H1 (cell line): ENCODE measurements around the gene MUC2. TPM values are rescaled to one million over a fixed set of nuclear protein-coding genes. Genes with fewer than 3 reads are reported as not detected.

Experiments
- CTCF ChIA-PET: fragments of 300-600 bp; sonication (Branson Sonifier 250); formaldehyde crosslinking; loops from one replicate; lab custom pipeline; 2021; ENCODE audit not compliant: partially characterized antibody; lab: Charles Lee
- POLR2A ChIA-PET: fragments of 300-600 bp; sonication (Branson Sonifier 250); formaldehyde crosslinking; loops from one replicate; lab custom pipeline; 2021; ENCODE audit warnings: inconsistent platforms; ENCODE audit not compliant: partially characterized antibody; lab: Charles Lee
- DNase-seq, 2 experiments: peaks; one replicate each; pipeline versions ENCODE4 v3.0.0 to v3.0.0-alpha.2; 2010 to 2022; ENCODE audit warnings: low spot score in 2 of 2, low read depth in 1 of 2, mixed read lengths in 1 of 2
- FAIRE-seq: peaks from 2 replicates; lab custom pipeline; 2011; peaks lifted over from hg19 to GRCh38; lab: Jason Lieb, UNC
- H2AFZ ChIP-seq: 2 replicates; pipeline ENCODE4 v1.8.1; 2012; ENCODE audit warnings: low read length, inconsistent platforms
- H2AK5ac ChIP-seq: 2 replicates; pipeline ENCODE4 v1.6.1; 2013; ENCODE audit warnings: low read depth, low read length
- H2BK120ac ChIP-seq: replicated peaks from 2 replicates; pipeline ENCODE3; 2013; ENCODE audit warnings: low read depth, low read length, inconsistent platforms
- H2BK12ac ChIP-seq: 2 replicates; pipeline ENCODE4 v1.6.1; 2013; ENCODE audit warnings: low read depth, low read length
- H2BK15ac ChIP-seq: 2 replicates; pipeline ENCODE4 v1.6.1; 2013; ENCODE audit warnings: low read length
- H2BK20ac ChIP-seq: 2 replicates; pipeline ENCODE4 v1.6.1; 2013; ENCODE audit warnings: low read length
- H2BK5ac ChIP-seq: 2 replicates; pipeline ENCODE4 v1.6.1; 2013; ENCODE audit warnings: low read depth, low read length
- H3K14ac ChIP-seq: 2 replicates; pipeline ENCODE4 v1.6.1; 2013; ENCODE audit warnings: inconsistent platforms; ENCODE audit not compliant: insufficient read length
- H3K18ac ChIP-seq: 2 replicates; pipeline ENCODE4 v1.6.1; 2013; ENCODE audit warnings: low read length; ENCODE audit errors: extremely low read depth
- H3K23ac ChIP-seq: 2 replicates; pipeline ENCODE4 v1.6.1; 2013; ENCODE audit warnings: inconsistent platforms; ENCODE audit not compliant: insufficient read length
- H3K23me2 ChIP-seq: 2 replicates; pipeline ENCODE4 v1.6.1; 2013; ENCODE audit warnings: low read depth, low read length
- H3K27ac ChIP-seq: 2 replicates; pipeline ENCODE4 v1.6.1; 2011; ENCODE audit warnings: low read depth, low read length, inconsistent platforms
- H3K27me3 ChIP-seq, 4 experiments: replicated peaks in 1 of 4; 1 replicate in 1 of 4; 2 replicates in 3 of 4; pipeline versions ENCODE4 v1.6.1 to v1.8.1; 2011 to 2013; ENCODE audit warnings: low read length in 3 of 4, mild to moderate bottlenecking in 3 of 4, inconsistent platforms in 2 of 4, mixed read lengths in 2 of 4, moderate library complexity in 1 of 4; ENCODE audit not compliant: control insufficient read depth in 3 of 4, insufficient read depth in 3 of 4; ENCODE audit errors: extremely low read depth in 1 of 4
- H3K36me3 ChIP-seq, 4 experiments: 2 replicates each; pipeline versions ENCODE4 v1.6.1 to v1.8.1; 2011 to 2013; ENCODE audit warnings: mild to moderate bottlenecking in 4 of 4, low read length in 3 of 4, moderate library complexity in 2 of 4, control low read depth in 1 of 4, inconsistent platforms in 1 of 4; ENCODE audit not compliant: insufficient read depth in 4 of 4, control insufficient read depth in 2 of 4
- H3K4ac ChIP-seq: replicated peaks from 2 replicates; pipeline ENCODE3; 2013; ENCODE audit warnings: low read length, low read depth, mixed read lengths, inconsistent platforms; ENCODE audit not compliant: insufficient read length
- H3K4me1 ChIP-seq, 4 experiments: replicated peaks in 1 of 4; 1 replicate in 1 of 4; 2 replicates in 3 of 4; pipeline versions ENCODE4 v1.6.1 to v1.8.1; 2011 to 2013; ENCODE audit warnings: low read length in 3 of 4, inconsistent platforms in 2 of 4, mixed read lengths in 1 of 4; ENCODE audit not compliant: insufficient read depth in 4 of 4, control insufficient read depth in 3 of 4
- H3K4me2 ChIP-seq, 2 experiments: 2 replicates each; pipeline versions ENCODE4 v1.6.1 to v1.8.1; 2011 to 2013; ENCODE audit warnings: low read depth in 2 of 2, low read length in 2 of 2, control low read depth in 1 of 2, inconsistent platforms in 1 of 2, mild to moderate bottlenecking in 1 of 2; ENCODE audit not compliant: insufficient read depth in 1 of 2
- H3K4me3 ChIP-seq, 4 experiments: fragments of 200-600, 300-600 bp in 1 of 4; sonication (generic), shearing (Covaris generic), sonication (Bioruptor Twin) in 1 of 4; 2 replicates each; pipeline versions ENCODE4 v1.5.1 to v1.8.1; 2011 to 2016; ENCODE audit warnings: low read length in 4 of 4, low read depth in 3 of 4, control low read depth in 2 of 4, inconsistent platforms in 2 of 4, mild to moderate bottlenecking in 2 of 4, mixed read lengths in 1 of 4, moderate library complexity in 1 of 4; ENCODE audit not compliant: insufficient read depth in 2 of 4; ENCODE audit errors: extremely low read depth in 1 of 4
- H3K56ac ChIP-seq: replicated peaks from 2 replicates; pipeline ENCODE3; 2013; ENCODE audit warnings: low read depth, mild to moderate bottlenecking, mixed read lengths, low read length, inconsistent platforms; ENCODE audit not compliant: insufficient read length
- H3K79me1 ChIP-seq: 2 replicates; pipeline ENCODE4 v1.6.1; 2013; ENCODE audit warnings: low read depth, low read length, control low read depth
- H3K79me2 ChIP-seq, 2 experiments: 2 replicates each; pipeline versions ENCODE4 v1.6.1 to v1.8.1; 2012 to 2013; ENCODE audit warnings: low read length in 2 of 2, mild to moderate bottlenecking in 2 of 2, inconsistent platforms in 1 of 2; ENCODE audit not compliant: insufficient read depth in 2 of 2, control insufficient read depth in 1 of 2
- H3K9ac ChIP-seq, 4 experiments: replicated peaks in 1 of 4; 1 replicate in 1 of 4; 2 replicates in 3 of 4; pipeline versions ENCODE4 v1.6.1 to v1.8.1; 2011 to 2013; ENCODE audit warnings: low read depth in 3 of 4, low read length in 3 of 4, control low read depth in 2 of 4, mild to moderate bottlenecking in 2 of 4, moderate library complexity in 2 of 4, inconsistent platforms in 1 of 4; ENCODE audit errors: extremely low read depth in 1 of 4
- H3K9me3 ChIP-seq, 2 experiments: 2 replicates each; pipeline versions ENCODE4 v1.6.1 to v1.8.1; 2012 to 2013; ENCODE audit warnings: mild to moderate bottlenecking in 2 of 2, moderate library complexity in 2 of 2, control low read depth in 1 of 2, inconsistent platforms in 1 of 2, low read depth in 1 of 2, low read length in 1 of 2, mixed read lengths in 1 of 2; ENCODE audit not compliant: insufficient read depth in 2 of 2
- H4K20me1 ChIP-seq, 2 experiments: replicated peaks in 1 of 2; 2 replicates each; pipeline versions ENCODE3 to v1.8.1; 2011 to 2013; ENCODE audit warnings: inconsistent platforms in 2 of 2, low read length in 2 of 2, mild to moderate bottlenecking in 1 of 2; ENCODE audit not compliant: insufficient read depth in 2 of 2, control insufficient read depth in 1 of 2
- H4K5ac ChIP-seq: 2 replicates; pipeline ENCODE4 v1.6.1; 2013; ENCODE audit warnings: low read length, low read depth, mixed read lengths, inconsistent platforms; ENCODE audit not compliant: insufficient read length
- H4K8ac ChIP-seq: 2 replicates; pipeline ENCODE4 v1.8.0; 2013; ENCODE audit warnings: mild to moderate bottlenecking, moderate library complexity, low read length, inconsistent platforms; ENCODE audit not compliant: insufficient read depth; ENCODE audit errors: extremely low read depth
- H4K91ac ChIP-seq: replicated peaks from 2 replicates; pipeline ENCODE3; 2013; ENCODE audit warnings: low read length, mixed read lengths, inconsistent platforms; ENCODE audit not compliant: insufficient read length
- ASH2L ChIP-seq: fragments of 200-600, 300-600 bp; sonication (generic); IDR thresholded peaks from one replicate; pipeline ENCODE4 v1.7.1; 2017; ENCODE audit warnings: low read length
- CHD1 ChIP-seq: IDR thresholded peaks from 2 replicates; pipeline ENCODE4 v1.6.1; 2012; ENCODE audit warnings: low read depth, low read length, improper control_type of control experiment
- GABPA ChIP-seq: IDR thresholded peaks from 2 replicates; pipeline ENCODE4 v1.6.1; 2011; ENCODE audit warnings: mild to moderate bottlenecking, low read length, moderate library complexity, borderline replicate concordance; ENCODE audit not compliant: insufficient read depth
- MAFK ChIP-seq: IDR thresholded peaks from 2 replicates; pipeline ENCODE4 v1.6.1; 2012; ENCODE audit warnings: low read depth, mild to moderate bottlenecking, improper control_type of control experiment, low read length
- PHF8 ChIP-seq: fragments of 200-600 bp; sonication (generic); conservative IDR thresholded peaks from 2 replicates; pipeline ENCODE4 v1.7.1; 2012; ENCODE audit warnings: low read depth, mild to moderate bottlenecking, inconsistent platforms, low read length, moderate library complexity
- POU5F1 ChIP-seq: IDR thresholded peaks from 2 replicates; pipeline ENCODE4 v1.6.1; 2011; ENCODE audit warnings: low read depth, mild to moderate bottlenecking, low read length, moderate library complexity
- RBBP5 ChIP-seq: IDR thresholded peaks from 2 replicates; pipeline ENCODE4 v1.7.1; 2012; ENCODE audit warnings: low read depth, mild to moderate bottlenecking, inconsistent platforms, low read length, moderate library complexity, borderline replicate concordance
- SRF ChIP-seq: IDR thresholded peaks from 2 replicates; pipeline ENCODE4 v1.6.1; 2011; ENCODE audit warnings: mild to moderate bottlenecking, low read depth, low read length, moderate library complexity
- USF2 ChIP-seq: IDR thresholded peaks from 2 replicates; pipeline ENCODE4 v1.6.1; 2011; ENCODE audit warnings: low read length, improper control_type of control experiment
- ZNF274 ChIP-seq: IDR thresholded peaks from 2 replicates; pipeline ENCODE4 v1.7.0; 2012; ENCODE audit warnings: low read length, borderline replicate concordance; ENCODE audit errors: extremely low read depth
- WGBS, 2 experiments: shearing (Covaris generic) in 1 of 2; methylation state at CpG; one replicate each; pipeline versions ENCODE4 v1.1.6 to v1.1.7; 2013 to 2015; ENCODE audit warnings: low lambda C conversion rate in 2 of 2, mixed read lengths in 2 of 2, inconsistent platforms in 1 of 2, low coverage in 1 of 2, missing lambda C conversion rate in 1 of 2; ENCODE audit not compliant: insufficient replicate concordance in 2 of 2, insufficient coverage in 1 of 2, insufficient read length in 1 of 2; ENCODE audit errors: extremely low coverage in 1 of 2, missing lambda C conversion rate in 1 of 2; 5-methylcytosine and 5-hydroxymethylcytosine counted together
- polyA plus RNA-seq, 7 experiments: library from polyadenylated mRNA; depleted of rRNA in 3 of 7; stranded (reverse) in 5 of 7; unstranded in 2 of 7; fragments of >200 nt in 5 of 7; fragments of 200-250 nt in 2 of 7; gene quantifications; 1 replicate in 5 of 7; 2 replicates in 1 of 7; 4 replicates in 1 of 7; pipeline versions ENCODE4 v1.2.1 to v1.2.3, GENCODE V29; 2011 to 2013; ENCODE audit warnings: missing spikeins in 2 of 7, mixed read lengths in 2 of 7
- total RNA-seq: library from RNA; stranded (reverse); fragmentation: NEBNext Ultra II Directional; extraction: Animal tissue kit (Norgen Biotek cat#: 25700); gene quantifications from 2 replicates; pipeline ENCODE4 v1.2.1, GENCODE V29; 2021

Gene MUC2
- total and polyA plus RNA-seq, 2 of the 8 experiments (the other 6 are each of a cell fraction or from before 2014, with no cell fraction given), result not detected

GRCh38 chr11:1078191-1078601 is 3.5 kb downstream of the MUC2 start:
- ChIA-PET CTCF (interaction anchor here (1.2 to 1.3 kb wide), 2 partner anchors 27 to 100 kb away, joined by 3 read pairs; no protein-coding TSS in a partner anchor), POLR2A (interaction anchor here (0.6 kb wide), 1 partner anchor 541 kb away, joined by 3 read pairs; no protein-coding TSS in a partner anchor)
- Histone ChIP-seq H3K4ac (no peak overlapping the region), H2BK20ac (no peak overlapping the region), H3K79me1 (no peaks in the 10 kb centered on the region), H3K9me3 (no peaks in the 10 kb centered on the region), H3K23me2 (no peaks in the 10 kb centered on the region), H2BK120ac (no peak overlapping the region), H2AK5ac (no peak overlapping the region), H3K9ac (no peak overlapping the region), H2BK12ac (no peak overlapping the region), H3K79me2 (no peaks in the 10 kb centered on the region), H3K36me3 (no peaks in the 10 kb centered on the region), H4K91ac (no peak overlapping the region), H4K8ac (no peak overlapping the region)
- DNase-seq (no peak), FAIRE-seq (no peak)
- no peak for TF ChIP-seq USF2
- TF ChIP-seq CHD1, result no peak
- TF ChIP-seq ZNF274, result no peak
- no peak for TF ChIP-seq MAFK
- no peak for TF ChIP-seq SRF
- TF ChIP-seq RBBP5, result no peak
- no peak for TF ChIP-seq GABPA
- TF ChIP-seq ASH2L, result no peak
- no peak for TF ChIP-seq PHF8
- no peak for TF ChIP-seq POU5F1
- TF ChIP-seq, all 59 proteins: peak for 0
- Histone ChIP-seq H3K27me3 (no peaks in the 10 kb centered on the region), H3K4me1 (peaks cover 0 to 3% (median 0%) of the 10 kb centered on the region in 4 experiments; a peak in 2 of 7 replicates), H2AFZ (no peak overlapping the region), H4K20me1 (no peaks in the 10 kb centered on the region), H3K23ac (no peak overlapping the region), H3K27ac (no peak overlapping the region), H3K4me2 (no peak overlapping the region; a peak in 1 of 4 replicates), H3K4me3 (no peak overlapping the region), H4K5ac (no peak overlapping the region), H3K18ac (no peak overlapping the region), H3K14ac (no peak overlapping the region), H3K56ac (no peak overlapping the region), H2BK15ac (no peak overlapping the region), H2BK5ac (no peak overlapping the region)
- WGBS, 2 experiments, result 92% methylated on average over 35 of the region's 39 CpGs; no CpG with 5 or more reads in 1 of the 2 experiments
